Naive thymus-derived CD4-positive, alpha-beta T cell (primary cell): Measurements from ENCODE around the gene LKAAEAR1. TPM values are rescaled to one million over a fixed set of nuclear protein-coding genes. Genes with fewer than 3 reads are reported as not detected.

Experiments used
- ATAC-seq: fragments of 150-1000 bp; cut with Tn5 transposase; 2 replicates; pipeline ENCODE4 v1.10.0; 2021; ENCODE audit warnings: mild to moderate bottlenecking, moderate library complexity
- CTCF ChIA-PET: fragments of 350-600 bp; sonication (Branson Sonifier 250); formaldehyde crosslinking; loops from one replicate; lab custom pipeline; 2021; ENCODE audit warnings: antibody characterized with exemption; lab: Charles Lee
- POLR2A ChIA-PET: fragments of 350-600 bp; sonication (Branson Sonifier 250); formaldehyde crosslinking; loops from one replicate; lab custom pipeline; 2021; ENCODE audit warnings: antibody characterized with exemption, inconsistent platforms; lab: Charles Lee
- DNase-seq, 9 donors: peaks; one replicate each; pipeline versions ENCODE4 v3.0.0 to v3.0.0-alpha.2; 2020 to 2022; ENCODE audit warnings: mixed read lengths in 1 of 9
- H3K27ac ChIP-seq: one replicate; pipeline ENCODE4 v1.7.0; 2013; ENCODE audit warnings: mild to moderate bottlenecking, low read depth, low read length, moderate library complexity
- H3K27me3 ChIP-seq, 2 donors: one replicate each; pipeline ENCODE4 v1.7.0; 2013; ENCODE audit warnings: low read length in 2 of 2, mild to moderate bottlenecking in 2 of 2, moderate library complexity in 2 of 2; ENCODE audit not compliant: control insufficient read depth in 2 of 2, insufficient read depth in 2 of 2
- H3K36me3 ChIP-seq, 3 experiments: 1 replicate in 2 of 3; 2 replicates in 1 of 3; pipeline ENCODE4 v1.7.0; 2013; ENCODE audit warnings: low read length in 3 of 3, mild to moderate bottlenecking in 3 of 3, moderate library complexity in 1 of 3; ENCODE audit not compliant: insufficient read depth in 3 of 3, control insufficient read depth in 2 of 3
- H3K4me1 ChIP-seq, 2 donors: one replicate each; pipeline ENCODE4 v1.7.0; 2013; ENCODE audit warnings: low read length in 2 of 2, mild to moderate bottlenecking in 2 of 2, moderate library complexity in 1 of 2; ENCODE audit not compliant: control insufficient read depth in 2 of 2, insufficient read depth in 2 of 2
- H3K4me3 ChIP-seq: 2 replicates; pipeline ENCODE4 v1.7.0; 2013; ENCODE audit warnings: mild to moderate bottlenecking, low read length
- H3K9me3 ChIP-seq, 3 experiments: 1 replicate in 2 of 3; 2 replicates in 1 of 3; pipeline ENCODE4 v1.7.0; 2013; ENCODE audit warnings: low read length in 3 of 3; ENCODE audit not compliant: control insufficient read depth in 2 of 3
- H3K27ac Mint-ChIP-seq, 9 donors: one replicate each; pipeline ENCODE4 v1.8.0; 2020 to 2022; ENCODE audit warnings: mixed read lengths in 9 of 9, mild to moderate bottlenecking in 8 of 9, moderate library complexity in 5 of 9, inconsistent platforms in 2 of 9
- H3K27me3 Mint-ChIP-seq, 5 donors: one replicate each; pipeline ENCODE4 v1.8.0; 2021 to 2022; ENCODE audit warnings: mixed read lengths in 5 of 5, mild to moderate bottlenecking in 1 of 5
- H3K36me3 Mint-ChIP-seq, 5 donors: one replicate each; pipeline ENCODE4 v1.8.0; 2020 to 2022; ENCODE audit warnings: mixed read lengths in 5 of 5, mild to moderate bottlenecking in 3 of 5, inconsistent platforms in 1 of 5
- H3K4me1 Mint-ChIP-seq, 7 donors: one replicate each; pipeline ENCODE4 v1.8.0; 2020 to 2022; ENCODE audit warnings: mixed read lengths in 7 of 7, mild to moderate bottlenecking in 3 of 7, inconsistent platforms in 1 of 7
- H3K4me3 Mint-ChIP-seq, 10 donors: one replicate each; pipeline ENCODE4 v1.8.0; 2020 to 2022; ENCODE audit warnings: mild to moderate bottlenecking in 10 of 10, mixed read lengths in 10 of 10, moderate library complexity in 6 of 10, inconsistent platforms in 2 of 10
- H3K9me3 Mint-ChIP-seq, 11 donors: one replicate each; pipeline ENCODE4 v1.8.0; 2020 to 2022; ENCODE audit warnings: mixed read lengths in 11 of 11, mild to moderate bottlenecking in 4 of 11, inconsistent platforms in 1 of 11, moderate library complexity in 1 of 11
- intact Hi-C, 2 donors: fragments of 100-400 bp; cut with micrococcal nuclease; formaldehyde crosslinking; loops; one replicate each; pipeline ENCODE4 v1.15.1; 2023
- polyA plus RNA-seq, 2 donors: library from polyadenylated mRNA; unstranded; fragments of 300-500 nt; fragmentation: Illumina TruSeq; gene quantifications; one replicate each; pipeline ENCODE4 v1.2.3, GENCODE V29; 2021
- total RNA-seq, 6 experiments: library from RNA in 5 of 6; stranded (reverse) in 5 of 6; gene quantifications; 1 replicate in 5 of 6; 2 replicates in 1 of 6; pipeline ENCODE4 v1.2.3 and lab custom pipeline; 2021 to 2026

Gene LKAAEAR1
- total and polyA plus RNA-seq, 7 experiments from 2014 or later = 0.47 to 0.75 (median 0.59) TPM; not detected in 3

GRCh38 chr20:64070244-64070993, 13.8 kb downstream of the LKAAEAR1 start:
- Histone ChIP-seq H3K9me3 (no peaks in the 10 kb centered on the region), H3K27me3 (no peaks in the 10 kb centered on the region), H3K27ac (no peak overlapping the region), H3K4me1 (peaks cover 18 to 30% of the 10 kb centered on the region in 2 donors), H3K36me3 (peaks cover 0 to 35% (median 0%) of the 10 kb centered on the region in 3 experiments), H3K4me3 (no peak overlapping the region)
- Mint-ChIP-seq H3K36me3 (peaks cover 0 to 6% (median 0%) of the 10 kb centered on the region in 5 donors), H3K9me3 (no peaks in the 10 kb centered on the region), H3K4me3 (no peak overlapping the region), H3K4me1 (peaks cover 18 to 41% (median 28%) of the 10 kb centered on the region in 7 donors), H3K27me3 (no peaks in the 10 kb centered on the region), H3K27ac (peak overlapping the region in 2 of 9 donors; percentile 48 to 55)
- intact Hi-C loops = no loop called here
- CTCF ChIA-PET = interaction anchor here (1.2 to 1.6 kb wide), 2 partner anchors 13 to 50 kb away, joined by 3 to 5 read pairs; no protein-coding TSS in a partner anchor
- DNase-seq (no peak), ATAC-seq (no peak)
- POLR2A ChIA-PET = no interaction called here

- intact Hi-C loops = loop anchor here in 1 of 2 donors (1.0 to 10.0 kb wide), 4 partner anchors 30 to 535 kb away; partner anchors contain the start of genes ABHD16B, DNAJC5, PTK6 and TPD52L2
- Mint-ChIP-seq H3K27me3 (no peaks in the 10 kb centered on the region), H3K4me3 (no peak overlapping the region), H3K27ac (no peak overlapping the region), H3K4me1 (peaks cover 23 to 44% (median 34%) of the 10 kb centered on the region in 7 donors), H3K9me3 (no peaks in the 10 kb centered on the region), H3K36me3 (peaks cover 0 to 5% (median 0%) of the 10 kb centered on the region in 5 donors)
- no peak for ATAC-seq
- Histone ChIP-seq H3K9me3 (no peaks in the 10 kb centered on the region), H3K27ac (peak overlapping the region; percentile 5), H3K4me1 (peaks cover 23 to 36% of the 10 kb centered on the region in 2 donors), H3K4me3 (no peak overlapping the region), H3K36me3 (peaks cover 0 to 29% (median 0%) of the 10 kb centered on the region in 3 experiments), H3K27me3 (no peaks in the 10 kb centered on the region)
- ChIA-PET POLR2A (interaction anchor here (1.6 kb wide), 1 partner anchor 10 kb away, joined by 11 read pairs; the partner anchor contains the start of genes OPRL1 and RGS19), CTCF (interaction anchor here (1.2 to 1.6 kb wide), 2 partner anchors 12 to 51 kb away, joined by 3 to 5 read pairs; no protein-coding TSS in a partner anchor)
- no peak for DNase-seq
These were observed 14.5 kb downstream of the LKAAEAR1 start for GRCh38 chr20:64069614-64070243.

- Mint-ChIP-seq H3K27ac (peak overlapping the region in 2 of 9 donors; percentile 55 to 59), H3K4me3 (no peak overlapping the region), H3K27me3 (no peaks in the 10 kb centered on the region), H3K4me1 (peaks cover 24 to 49% (median 37%) of the 10 kb centered on the region in 7 donors), H3K36me3 (peaks cover 0 to 5% (median 0%) of the 10 kb centered on the region in 5 donors), H3K9me3 (no peaks in the 10 kb centered on the region)
- Histone ChIP-seq H3K4me1 (peaks cover 23 to 36% of the 10 kb centered on the region in 2 donors), H3K27me3 (no peaks in the 10 kb centered on the region), H3K4me3 (no peak overlapping the region), H3K27ac (peak overlapping the region; percentile 5), H3K9me3 (no peaks in the 10 kb centered on the region), H3K36me3 (peaks cover 0 to 25% (median 0%) of the 10 kb centered on the region in 3 experiments)
- CTCF ChIA-PET = interaction anchor here (1.2 to 1.6 kb wide), 3 partner anchors 10 to 51 kb away, joined by 3 to 5 read pairs (median 4); partner anchors contain the start of genes OPRL1 and RGS19
- intact Hi-C loops = loop anchor here in 1 of 2 donors (1.0 to 10.0 kb wide), 4 partner anchors 30 to 534 kb away; partner anchors contain the start of genes ABHD16B, DNAJC5, PTK6 and TPD52L2
- ATAC-seq (no peak), DNase-seq (no peak)
- POLR2A ChIA-PET = interaction anchor here (0.8 to 1.6 kb wide), 2 partner anchors 9 to 10 kb away, joined by 4 to 11 read pairs; partner anchors contain the start of genes OPRL1 and RGS19
These were observed 15.0 kb downstream of the LKAAEAR1 start for GRCh38 chr20:64069209-64069613.

- intact Hi-C loops = loop anchor here in 1 of 2 donors (1.0 to 10.0 kb wide), 4 partner anchors 29 to 534 kb away; partner anchors contain the start of genes ABHD16B, DNAJC5, PTK6 and TPD52L2
- no peaks in the 10 kb centered on the region for H3K27me3 ChIP-seq
- peaks cover 23 to 42% of the 10 kb centered on the region in 2 donors for H3K4me1 ChIP-seq
- H3K27ac ChIP-seq = no peak overlapping the region
- Mint-ChIP-seq H3K4me3 (peak overlapping the region in 2 of 10 donors; percentile 28 to 54), H3K27me3 (no peaks in the 10 kb centered on the region), H3K4me1 (peaks cover 30 to 55% (median 41%) of the 10 kb centered on the region in 7 donors), H3K9me3 (no peaks in the 10 kb centered on the region), H3K27ac (peak overlapping the region in 2 of 9 donors; percentile 55 to 75), H3K36me3 (peaks cover 0 to 5% (median 0%) of the 10 kb centered on the region in 5 donors)
- peaks cover 0 to 18% (median 0%) of the 10 kb centered on the region in 3 experiments for H3K36me3 ChIP-seq
- ATAC-seq (no peak), DNase-seq (no peak)
- POLR2A ChIA-PET = interaction anchor here (0.8 to 1.6 kb wide), 2 partner anchors 9 to 11 kb away, joined by 4 to 11 read pairs; partner anchors contain the start of genes OPRL1 and RGS19
- H3K4me3 ChIP-seq = no peak overlapping the region
- H3K9me3 ChIP-seq = no peaks in the 10 kb centered on the region
- CTCF ChIA-PET = interaction anchor here (0.7 to 1.2 kb wide), 2 partner anchors 11 to 30 kb away, joined by 3 to 4 read pairs; partner anchors contain the start of genes OPRL1 and RGS19
These were observed 15.6 kb downstream of the LKAAEAR1 start for GRCh38 chr20:64068386-64069208.

GRCh38 chr20:64067733-64068307, 16.4 kb downstream of the LKAAEAR1 start:
- ATAC-seq (no peak), DNase-seq (no peak)
- peaks cover 0 to 11% (median 0%) of the 10 kb centered on the region in 3 experiments for H3K36me3 ChIP-seq
- Mint-ChIP-seq H3K9me3 (no peaks in the 10 kb centered on the region), H3K27me3 (no peaks in the 10 kb centered on the region), H3K4me3 (peak overlapping the region in 2 of 10 donors; percentile 54 to 81), H3K36me3 (peaks cover 0 to 5% (median 0%) of the 10 kb centered on the region in 5 donors), H3K27ac (peak overlapping the region in 1 of 9 donors; percentile 75), H3K4me1 (peaks cover 30 to 56% (median 43%) of the 10 kb centered on the region in 7 donors)
- H3K27ac ChIP-seq = no peak overlapping the region
- ChIA-PET CTCF (interaction anchor here (1.2 kb wide), 1 partner anchor 12 kb away, joined by 4 read pairs; the partner anchor contains the start of genes OPRL1 and RGS19), POLR2A (interaction anchor here (1.6 kb wide), 1 partner anchor 12 kb away, joined by 11 read pairs; the partner anchor contains the start of genes OPRL1 and RGS19)
- intact Hi-C loops = loop anchor here in 1 of 2 donors (10.0 kb wide), 3 partner anchors 173 to 533 kb away; partner anchors contain the start of genes ABHD16B, DNAJC5, PTK6 and TPD52L2
- no peaks in the 10 kb centered on the region for H3K27me3 ChIP-seq
- peaks cover 23 to 43% of the 10 kb centered on the region in 2 donors for H3K4me1 ChIP-seq
- H3K9me3 ChIP-seq = no peaks in the 10 kb centered on the region
- no peak overlapping the region for H3K4me3 ChIP-seq
